ENCODE data around the gene GNGT2. TPM values are rescaled to one million over a fixed set of nuclear protein-coding genes. Genes with fewer than 3 reads are reported as not detected.

Gene GNGT2
- total and polyA plus RNA-seq, 4 donors: 0.23 to 2.2 (median 1.1) TPM

DNA sequence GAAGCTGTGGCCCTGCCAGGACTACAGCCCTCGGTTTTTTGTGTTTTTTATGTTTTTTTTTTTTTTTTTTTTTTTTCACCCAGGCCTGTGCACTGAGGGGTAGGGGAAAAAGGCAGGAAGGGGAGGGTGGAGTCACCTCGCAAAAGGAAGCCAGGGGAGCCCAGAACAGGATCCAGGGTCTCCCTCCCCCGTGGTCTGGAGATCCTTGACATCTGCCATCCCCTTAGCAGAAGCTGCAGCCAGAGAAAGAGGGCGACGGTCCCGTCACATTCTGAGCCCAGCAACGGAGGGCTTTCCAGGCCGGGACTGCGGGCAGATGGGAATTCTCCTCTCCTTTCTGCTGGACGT lies 49.3 kb upstream of the GNGT2 start (continued):
- TF ChIP-seq REST (IDR thresholded peaks at IDR 0.05) (no peak), CTCF (IDR thresholded peaks at IDR 0.05; ENCODE audit: low read depth, low read length, missing input control) (no peak), SP1 (IDR thresholded peaks at IDR 0.05) (no peak), EGR1 (IDR thresholded peaks at IDR 0.05; ENCODE audit: low read depth in 2 of 2) (no peak)

GRCh38 chr17:49258394-49258793 lies 48.0 kb upstream of the GNGT2 start:
- TF ChIP-seq GABPA (IDR thresholded peaks at IDR 0.05 in 1 of 2, conservative IDR thresholded peaks at IDR 0.05 in 1 of 2) (no peak), RAD21 (IDR thresholded peaks at IDR 0.05) (no peak), MAX (IDR thresholded peaks at IDR 0.05) (no peak), ZBTB33 (IDR thresholded peaks at IDR 0.05) (no peak), CTCF (IDR thresholded peaks at IDR 0.05; ENCODE audit: low read depth, low read length, missing input control) (no peak), HNF4A (conservative IDR thresholded peaks at IDR 0.05) (no peak), NR2F2 (IDR thresholded peaks at IDR 0.05) (no peak)

More at GRCh38 chr17:49258394-49258793, 48.0 kb upstream of the GNGT2 start:
- Histone ChIP-seq H3K27me3 (ENCODE audit: control insufficient read depth in 4 of 4, insufficient read depth in 4 of 4, low read length in 3 of 4) (peaks cover 0 to 4% (median 0%) of the 10 kb centered on the region in 4 donors), H3K9me3 (ENCODE audit: control insufficient read depth in 4 of 4, low read length in 3 of 4) (no peaks in the 10 kb centered on the region), H3K4me3 (ENCODE audit: low read depth in 1 of 3, low read length in 3 of 3) (no peak overlapping the region), H3K36me3 (ENCODE audit: control insufficient read depth in 4 of 4, insufficient read depth in 3 of 4, low read depth in 1 of 4, low read length in 3 of 4) (no peaks in the 10 kb centered on the region), H3K9ac (ENCODE audit: low read depth in 1 of 2, low read length in 2 of 2) (no peak overlapping the region), H3K4me1 (ENCODE audit: control insufficient read depth in 4 of 4, insufficient read depth in 4 of 4, low read length in 3 of 4) (peaks cover 3 to 5% (median 4%) of the 10 kb centered on the region in 4 donors), H3K27ac (ENCODE audit: low read depth in 1 of 2, low read length in 2 of 2) (no peak overlapping the region)
- WGBS: 94% methylated on average over 3 of the region's 3 CpGs
- DNase-seq (ENCODE audit: low spot score): no peak

Data from liver (tissue), 9 donors.